HUES6 (cell line): ENCODE measurements around the gene PGAP2.
A peak's percentile ranks its signal among the peaks of the same experiment; 100 is the strongest.
"Not testable (repeated sequence)": the region's sequence is repeated elsewhere in the genome, so short reads cannot be mapped to it uniquely, and the experiment has no call there.

ENCODE experiments used
- H3K27ac ChIP-seq: 2 replicates; pipeline ENCODE4 v1.7.0; 2013; ENCODE audit warnings: low read depth, mild to moderate bottlenecking, low read length, inconsistent platforms
- H3K27me3 ChIP-seq: 2 replicates; pipeline ENCODE4 v1.6.1; 2013; ENCODE audit warnings: low read length; ENCODE audit not compliant: control insufficient read depth, insufficient read depth
- H3K36me3 ChIP-seq: 2 replicates; pipeline ENCODE4 v1.6.1; 2013; ENCODE audit warnings: low read length; ENCODE audit not compliant: control insufficient read depth, insufficient read depth
- H3K4me1 ChIP-seq: 2 replicates; pipeline ENCODE4 v1.6.1; 2013; ENCODE audit warnings: low read length; ENCODE audit not compliant: control insufficient read depth, insufficient read depth
- H3K4me3 ChIP-seq: 2 replicates; pipeline ENCODE4 v1.5.1; 2013; ENCODE audit warnings: low read depth, low read length
- H3K9ac ChIP-seq: one replicate; pipeline ENCODE4 v1.6.1; 2013; ENCODE audit warnings: mild to moderate bottlenecking, low read length
- H3K9me3 ChIP-seq: 2 replicates; pipeline ENCODE4 v1.6.1; 2013; ENCODE audit warnings: low read depth, low read length; ENCODE audit not compliant: control insufficient read depth, insufficient read depth

The PGAP2 gene

GRCh38 chr11:3807909-3808860, at the start of gene PGAP2:
Gene PGAP2 (plus strand): TSS chr11:3808560. CDS start chr11:3811260, 2,700 bp downstream.
- Histone ChIP-seq H3K4me3 (peak within 1 kb of the TSS; percentile 92), H3K9ac (peak within 1 kb of the TSS; percentile 74), H3K27ac (peak within 1 kb of the TSS; percentile 63; the same call in 1 of the 2 replicates), H3K36me3 (0 out of 2 replicates have a peak, but pooled peaks cover 4% of the 10 kb centered on the region), H3K27me3 (no peaks in the 10 kb centered on the region), H3K9me3 (no peaks in the 10 kb centered on the region), H3K4me1 (peaks cover 3% of the 10 kb centered on the region; the same call in 1 of the 2 replicates)

DNA sequence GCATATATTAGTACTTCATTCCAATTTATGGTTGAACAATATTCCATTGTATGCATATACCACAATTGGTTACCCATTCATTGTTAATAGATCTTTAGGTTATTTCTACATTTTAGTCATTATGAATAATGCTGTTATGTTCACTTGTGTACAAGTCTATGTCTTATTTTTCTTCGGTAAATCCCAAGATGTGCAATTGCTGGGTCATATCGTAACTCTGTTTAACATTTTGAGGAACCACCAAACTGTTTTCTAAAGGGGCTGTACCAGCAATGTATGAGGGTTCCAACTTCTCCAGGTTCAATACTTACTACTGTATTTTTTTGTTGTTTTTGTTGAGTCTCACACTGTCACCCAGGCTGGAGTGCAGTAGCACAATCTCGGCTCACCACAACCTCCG, 44.1 kb upstream of the PGAP2 start:
- Histone ChIP-seq H3K27me3 (no peaks in the 10 kb centered on the region), H3K27ac (no peak overlapping the region), H3K36me3 (peaks cover 99% of the 10 kb centered on the region), H3K9ac (no peak overlapping the region), H3K4me1 (no peaks in the 10 kb centered on the region), H3K9me3 (no peaks in the 10 kb centered on the region), H3K4me3 (no peak overlapping the region)

- H3K27ac ChIP-seq, H3K9ac ChIP-seq, H3K4me1 ChIP-seq, H3K9me3 ChIP-seq, H3K27me3 ChIP-seq, H3K4me3 ChIP-seq: not testable (repeated sequence)
- peaks cover 100% of the 10 kb centered on the region for H3K36me3 ChIP-seq
Observed at GRCh38 chr11:3766836-3767235, 41.5 kb upstream of the PGAP2 start.

DNA sequence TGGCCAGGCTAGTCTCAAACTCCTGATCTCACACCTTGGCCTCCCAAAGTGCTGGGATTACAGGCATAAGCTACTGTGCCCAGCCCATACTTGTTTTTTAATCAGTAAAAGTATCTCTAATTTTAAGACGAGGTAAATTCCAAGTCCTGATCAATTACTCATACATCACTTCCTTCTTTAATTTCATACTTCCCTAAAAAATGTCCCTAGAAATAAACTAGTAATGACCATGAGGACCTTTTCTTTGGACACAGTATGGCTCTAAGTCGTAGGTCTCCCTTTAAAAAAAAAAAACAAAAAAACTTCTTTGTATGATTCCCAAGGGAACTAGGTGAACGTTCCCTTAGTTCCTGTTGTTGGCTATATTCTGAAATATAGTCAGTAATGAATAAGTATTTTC, 40.8 kb upstream of the PGAP2 start:
- Histone ChIP-seq H3K36me3 (peaks cover 99% of the 10 kb centered on the region), H3K9ac (no peak overlapping the region), H3K27me3 (no peaks in the 10 kb centered on the region)

DNA sequence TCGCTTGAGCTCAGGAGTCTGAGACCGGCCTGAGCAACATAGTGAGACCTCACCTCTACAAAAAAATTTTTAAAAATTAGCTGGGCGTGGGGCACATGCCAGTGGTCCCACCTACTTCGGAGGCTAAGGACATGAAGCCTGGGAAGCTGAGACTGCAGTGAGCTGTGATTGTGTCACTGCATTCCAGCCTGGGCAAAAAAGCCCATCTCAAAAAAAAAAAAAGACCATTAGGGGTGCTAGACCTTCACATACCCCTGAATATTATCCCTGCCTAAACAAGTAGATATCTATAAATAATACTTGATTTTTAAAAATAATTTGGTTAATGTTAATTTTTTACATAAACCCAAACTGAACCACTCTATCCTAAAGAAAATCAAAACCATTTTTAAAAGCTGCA, 35.2 kb upstream of the PGAP2 start:
- H3K27me3 ChIP-seq, result no peaks in the 10 kb centered on the region
- H3K27ac ChIP-seq, result no peak overlapping the region
- H3K4me3 ChIP-seq, result no peak overlapping the region
- H3K9me3 ChIP-seq, result no peaks in the 10 kb centered on the region
- no peak overlapping the region for H3K9ac ChIP-seq
- H3K36me3 ChIP-seq, result peaks cover 96% of the 10 kb centered on the region
- H3K4me1 ChIP-seq, result no peaks in the 10 kb centered on the region

More for the DNA sequence above, 40.8 kb upstream of the PGAP2 start:
- Histone ChIP-seq H3K9me3 (no peaks in the 10 kb centered on the region), H3K4me1 (no peaks in the 10 kb centered on the region), H3K4me3 (no peak overlapping the region), H3K27ac (no peak overlapping the region)

DNA sequence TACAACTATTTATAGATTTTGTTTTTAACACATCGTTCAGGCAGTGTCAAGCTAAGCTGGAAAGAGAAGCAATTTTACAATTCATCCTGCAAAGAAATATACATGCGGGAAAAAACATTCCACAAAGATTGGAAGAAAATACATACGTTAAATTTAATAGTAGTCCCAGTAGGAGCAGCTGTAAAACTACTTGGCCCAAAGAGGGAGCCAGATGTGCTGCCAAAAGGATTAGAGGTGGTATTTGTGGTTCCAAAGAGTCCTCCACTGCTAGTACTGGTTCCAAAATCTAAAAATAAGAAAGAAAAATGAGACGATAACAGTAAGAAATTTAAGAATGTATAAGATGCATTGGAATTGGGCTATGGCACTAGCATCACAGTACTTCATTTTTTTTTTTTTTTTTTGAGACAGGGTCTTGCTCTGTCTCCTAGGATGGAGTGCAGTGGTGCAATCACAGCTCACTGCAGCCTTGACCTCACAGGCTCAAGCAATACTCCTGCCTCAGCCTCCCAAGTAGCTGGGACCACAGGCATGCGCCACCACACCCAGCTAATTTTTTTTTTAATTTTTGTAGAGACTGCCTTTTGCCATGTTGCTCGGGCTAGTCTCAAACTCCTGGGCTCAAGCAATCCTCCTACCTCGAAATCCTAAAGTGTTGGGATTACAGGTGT, 32.5 kb upstream of the PGAP2 start:
- Histone ChIP-seq H3K4me3 (no peak overlapping the region), H3K27me3 (no peaks in the 10 kb centered on the region), H3K27ac (no peak overlapping the region), H3K4me1 (no peaks in the 10 kb centered on the region), H3K9me3 (no peaks in the 10 kb centered on the region), H3K9ac (no peak overlapping the region), H3K36me3 (peaks cover 92% of the 10 kb centered on the region)

GRCh38 chr11:3781423-3781822, 26.9 kb upstream of the PGAP2 start:
- Histone ChIP-seq H3K9ac (no peak overlapping the region), H3K36me3 (peaks cover 60% of the 10 kb centered on the region), H3K9me3 (no peaks in the 10 kb centered on the region), H3K27me3 (no peaks in the 10 kb centered on the region), H3K4me3 (no peak overlapping the region), H3K4me1 (no peaks in the 10 kb centered on the region), H3K27ac (no peak overlapping the region)

GRCh38 chr11:3782963-3783362, 25.4 kb upstream of the PGAP2 start:
- Histone ChIP-seq H3K4me1 (no peaks in the 10 kb centered on the region), H3K27ac (no peak overlapping the region), H3K27me3 (no peaks in the 10 kb centered on the region), H3K36me3 (peaks cover 55% of the 10 kb centered on the region), H3K9ac (no peak overlapping the region), H3K4me3 (no peak overlapping the region), H3K9me3 (no peaks in the 10 kb centered on the region)

DNA sequence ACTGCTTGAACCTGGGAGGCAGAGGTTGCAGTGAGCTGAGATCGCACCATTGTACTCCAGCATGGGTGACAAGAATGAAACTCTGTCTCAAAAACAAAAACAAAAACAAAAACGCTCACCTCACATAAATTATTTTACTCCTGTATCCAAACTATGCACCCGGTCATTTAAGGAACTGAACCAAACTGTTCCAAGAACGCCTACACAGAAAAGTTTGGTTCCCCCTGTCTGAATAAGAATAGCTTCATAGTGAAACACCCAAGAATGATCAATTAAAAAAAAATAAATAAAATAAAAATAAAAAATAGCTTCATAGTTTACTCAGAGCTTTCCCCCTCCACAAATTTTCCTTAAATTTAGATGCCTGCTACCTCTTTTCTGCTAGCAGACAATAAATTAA, 24.7 kb upstream of the PGAP2 start:
- Histone ChIP-seq H3K9me3 (no peaks in the 10 kb centered on the region), H3K27ac (no peak overlapping the region), H3K4me1 (no peaks in the 10 kb centered on the region), H3K36me3 (peaks cover 50% of the 10 kb centered on the region), H3K4me3 (no peak overlapping the region), H3K27me3 (no peaks in the 10 kb centered on the region), H3K9ac (no peak overlapping the region)

- Histone ChIP-seq H3K9me3 (no peaks in the 10 kb centered on the region), H3K9ac (no peak overlapping the region), H3K4me1 (no peaks in the 10 kb centered on the region), H3K27ac (no peak overlapping the region), H3K36me3 (peaks cover 44% of the 10 kb centered on the region), H3K27me3 (no peaks in the 10 kb centered on the region), H3K4me3 (no peak overlapping the region)
Observed at GRCh38 chr11:3786781-3787428, 21.5 kb upstream of the PGAP2 start.

- H3K36me3 ChIP-seq, result peaks cover 48% of the 10 kb centered on the region
- H3K27ac ChIP-seq, H3K9ac ChIP-seq, H3K4me1 ChIP-seq, H3K9me3 ChIP-seq, H3K27me3 ChIP-seq, H3K4me3 ChIP-seq: not testable (repeated sequence)
Observed at GRCh38 chr11:3794387-3794786, 14.0 kb upstream of the PGAP2 start.
